Measurements from ENCODE around the gene HERPUD2.
A peak's percentile ranks its signal among the peaks of the same experiment; 100 is the strongest.
"Not testable (repeated sequence)": the region's sequence is repeated elsewhere in the genome, so short reads cannot be mapped to it uniquely, and the experiment has no call there.

HERPUD2 gene

DNA sequence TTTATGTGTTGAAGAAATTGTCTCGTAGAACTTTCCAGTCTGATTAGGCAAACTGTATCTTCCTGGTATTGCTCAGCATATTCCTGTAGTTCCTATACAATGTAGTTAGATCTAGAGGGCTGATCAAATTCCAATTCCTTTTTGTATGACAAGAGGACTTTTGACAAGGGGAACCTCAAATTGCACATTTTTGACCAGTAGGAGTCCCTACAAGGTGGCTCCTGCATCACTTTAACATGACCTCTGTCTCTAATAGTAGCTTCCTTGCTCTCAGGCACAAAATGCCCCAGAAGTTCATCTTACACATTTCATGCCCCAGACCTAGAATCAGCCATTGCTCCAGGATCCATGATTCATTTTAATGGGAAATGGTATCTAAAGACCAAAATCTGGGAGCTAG is 18.7 kb downstream of the HERPUD2 start:
- no peak for DNase-seq

DNA sequence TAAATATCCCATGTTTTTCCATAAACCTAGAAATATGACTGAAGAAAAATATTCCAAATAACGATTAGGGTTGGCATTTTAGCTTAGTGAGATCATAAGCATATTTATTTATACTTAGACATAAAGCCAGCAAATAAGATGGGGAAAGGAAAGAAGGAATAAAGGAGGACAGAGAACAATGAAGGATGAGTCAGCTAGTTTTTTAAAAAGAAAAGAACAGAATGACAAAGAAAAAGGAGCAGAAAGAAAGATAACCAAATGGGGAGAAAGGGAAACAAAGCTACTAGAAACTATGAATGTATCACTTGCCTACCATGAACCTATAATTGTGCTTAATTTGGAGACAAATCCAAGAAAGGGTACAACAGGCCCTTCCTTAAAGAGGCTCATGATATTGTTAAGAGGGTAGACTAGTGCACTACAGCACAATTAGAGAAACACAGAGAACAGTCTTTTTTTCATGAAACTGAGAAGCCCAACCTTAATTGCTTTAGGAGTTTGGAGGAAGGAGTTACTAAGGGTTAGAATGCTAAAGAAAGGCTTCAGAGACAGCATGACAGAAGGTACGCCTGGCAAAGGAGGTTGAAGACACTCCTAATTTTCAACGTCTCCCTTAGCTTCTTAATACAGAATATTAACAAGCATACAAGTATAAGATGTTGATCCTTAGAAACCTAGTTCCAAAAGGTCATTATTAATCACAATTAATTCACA is 23.9 kb downstream of the HERPUD2 start:
- DNase-seq = no peak

DNA sequence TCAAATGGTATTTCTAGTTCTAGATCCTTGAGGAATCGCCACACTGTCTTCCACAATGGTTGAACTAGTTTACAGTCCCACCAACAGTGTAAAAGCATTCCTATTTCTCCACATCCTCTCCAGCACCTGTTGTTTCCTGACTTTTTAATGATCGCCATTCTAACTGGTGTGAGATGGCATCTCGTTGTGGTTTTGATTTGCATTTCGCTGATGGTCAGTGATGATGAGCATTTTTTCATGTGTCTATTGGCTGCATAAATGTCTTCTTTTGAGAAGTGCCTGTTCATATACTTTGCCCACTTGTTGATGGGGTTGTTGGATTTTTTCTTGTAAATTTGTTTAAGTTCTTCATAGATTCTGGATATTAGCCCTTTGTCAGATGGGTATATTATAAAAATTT is 34.5 kb downstream of the HERPUD2 start:
- DNase-seq = not testable (repeated sequence)

DNA sequence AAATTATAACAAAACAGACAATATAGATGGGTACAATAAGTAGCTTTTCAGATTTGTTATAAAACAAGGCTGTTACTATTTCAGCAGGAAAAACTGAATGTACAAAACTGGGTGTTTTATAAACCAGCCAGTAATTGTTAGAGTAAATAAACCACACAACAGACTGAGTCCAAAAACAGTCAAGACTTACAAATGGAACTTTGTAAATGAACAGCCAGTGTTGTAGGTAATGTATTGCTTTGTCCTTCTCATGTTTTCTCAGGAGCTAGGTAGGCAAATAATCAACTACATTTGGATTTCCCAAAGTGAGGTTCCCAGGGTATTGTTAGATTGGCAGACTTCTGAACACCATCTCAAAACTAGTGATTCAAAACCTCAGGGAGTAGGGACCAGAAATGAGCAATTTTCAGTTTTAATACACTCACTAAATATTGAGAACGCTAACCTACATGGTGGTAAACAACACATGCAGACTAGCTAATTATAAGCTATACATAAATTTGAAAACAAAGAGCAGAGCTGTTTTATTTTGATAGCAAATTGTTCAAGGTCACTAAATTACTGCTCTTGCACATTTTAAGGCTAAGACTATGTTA is 36.2 kb downstream of the HERPUD2 start:
- no peak for DNase-seq

DNA sequence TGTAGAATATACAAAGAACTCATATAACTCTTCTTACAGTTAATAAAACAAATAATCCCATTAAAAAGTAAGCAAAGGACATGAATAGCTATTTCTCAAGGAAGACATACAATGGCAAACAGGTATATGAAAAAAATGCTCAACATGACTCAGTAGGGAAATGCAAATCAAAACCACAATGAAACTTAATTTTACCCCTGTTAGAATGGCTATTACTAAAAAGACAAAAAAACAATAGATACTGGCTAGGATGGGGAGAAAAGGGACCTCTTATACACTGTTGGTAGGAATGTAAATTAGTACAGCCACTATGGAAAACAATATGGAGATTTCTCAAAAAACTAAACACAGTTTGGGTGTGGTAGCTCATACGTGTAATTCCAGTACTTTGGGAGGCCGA is 37.8 kb downstream of the HERPUD2 start:
- DNase-seq = no peak

DNA sequence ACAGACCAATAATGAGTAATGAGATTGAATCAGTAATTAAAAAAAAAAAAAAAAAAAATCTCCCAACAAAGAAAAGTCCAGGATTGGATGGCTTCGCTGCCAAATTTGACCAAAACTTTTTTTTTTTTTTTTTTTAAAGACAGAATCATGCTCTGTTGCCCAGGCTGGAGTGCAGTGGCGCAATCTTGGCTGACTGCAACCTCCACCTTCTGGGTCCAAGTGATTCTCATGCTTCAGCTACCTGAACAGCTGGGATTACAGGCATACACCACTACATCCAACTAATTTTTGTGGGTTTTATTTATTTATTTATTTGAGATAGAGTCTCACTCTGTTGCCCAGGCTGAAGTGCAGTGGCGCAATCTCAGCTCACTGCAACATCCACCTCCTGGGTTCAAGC is 40.4 kb downstream of the HERPUD2 start:
- not testable (repeated sequence) for DNase-seq

DNA sequence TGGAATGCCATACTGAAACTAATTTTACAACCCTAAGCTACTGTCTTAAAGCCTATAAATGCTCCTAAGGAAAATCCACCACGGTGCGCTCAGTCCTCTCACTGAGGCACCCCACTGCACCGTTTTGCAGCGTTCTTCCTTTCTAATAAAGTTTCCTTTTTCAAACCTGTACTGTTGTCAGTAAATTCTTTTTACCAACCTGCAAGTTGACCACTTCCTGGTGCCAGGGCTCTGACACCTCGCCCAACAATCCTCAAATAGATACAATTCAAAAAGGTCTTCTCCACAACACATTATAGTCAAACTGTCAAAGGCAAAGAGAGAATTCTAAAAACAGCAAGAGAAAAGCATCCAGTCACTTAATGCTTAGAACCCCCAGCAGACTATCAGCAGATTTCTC is 42.8 kb downstream of the HERPUD2 start:
- no peak for DNase-seq

DNA sequence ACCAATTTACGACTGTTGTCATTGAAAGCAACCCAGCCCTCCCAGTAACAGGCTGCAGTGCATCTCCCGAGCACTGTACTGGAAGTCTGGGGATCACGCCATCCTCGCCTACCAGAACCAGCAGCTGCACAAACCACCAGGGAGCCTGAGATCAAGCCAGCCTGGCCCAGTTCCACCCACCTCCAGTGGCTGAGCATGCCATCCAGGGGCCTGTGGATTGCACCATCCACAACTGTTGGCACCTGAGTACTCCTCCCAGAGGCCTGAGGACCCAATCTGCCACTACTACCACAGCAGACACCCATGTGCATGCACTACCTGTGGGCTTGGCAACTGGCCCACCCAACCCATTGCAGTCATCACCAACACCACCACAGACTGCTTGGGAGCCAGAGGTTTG is 44.2 kb downstream of the HERPUD2 start:
- DNase-seq = no peak

DNA sequence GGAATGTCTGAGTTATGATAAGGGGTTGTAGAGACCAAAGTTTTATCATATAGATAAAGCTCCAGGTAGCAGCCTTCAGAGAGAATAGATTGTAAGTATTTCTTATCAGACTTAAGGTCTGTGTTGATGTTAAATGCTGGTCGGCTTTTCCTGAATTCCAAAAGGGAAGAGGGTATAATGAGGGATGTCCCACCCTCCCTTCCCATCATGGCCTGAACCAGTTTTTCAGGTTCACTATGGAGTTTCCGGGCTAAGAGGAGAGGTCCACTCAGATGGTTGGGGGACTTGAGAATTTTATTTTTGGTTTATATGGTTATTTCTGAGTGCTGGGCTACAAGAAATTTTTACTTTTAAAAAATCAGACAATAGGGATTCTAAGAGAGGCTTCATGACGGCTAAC is 45.2 kb downstream of the HERPUD2 start:
- DNase-seq = no peak

DNA sequence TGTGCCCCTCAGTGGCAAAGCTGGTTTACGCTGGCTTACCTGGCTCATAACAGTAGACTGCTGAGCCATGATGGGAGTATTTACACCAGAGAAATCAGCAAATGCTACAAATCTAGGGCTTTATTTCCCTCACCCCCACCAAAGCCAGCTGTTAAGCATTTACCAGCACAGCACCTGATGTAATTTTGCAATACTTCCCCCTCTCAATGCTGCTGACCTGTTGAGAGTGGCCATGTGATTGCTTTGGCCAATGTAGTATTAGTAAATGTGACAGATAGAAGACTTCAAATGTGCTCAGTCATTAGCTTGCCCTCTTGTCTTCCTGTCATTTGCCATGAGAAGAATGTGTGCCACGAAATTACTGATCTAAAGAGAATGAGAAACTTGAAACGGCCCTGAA is 46.6 kb downstream of the HERPUD2 start:
- DNase-seq = no peak

DNA sequence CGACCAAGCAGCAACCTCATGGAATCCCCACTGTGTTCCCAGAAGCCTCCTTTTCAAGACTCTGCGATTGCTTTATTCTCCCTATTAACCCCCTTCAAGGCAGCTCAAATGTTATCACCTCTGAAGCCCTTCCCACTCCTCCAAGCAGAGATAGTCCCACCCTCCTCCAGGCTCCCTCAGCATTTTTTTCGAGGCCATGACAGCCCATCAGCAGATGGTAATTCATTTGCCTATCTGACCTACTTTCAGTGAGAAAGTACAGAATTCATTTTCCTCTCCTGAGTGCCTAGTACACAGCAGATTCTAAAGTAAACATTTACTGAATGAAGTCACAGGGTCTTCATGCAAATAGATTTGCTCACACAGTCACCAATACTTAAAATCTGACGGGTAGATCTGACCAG is 47.8 kb downstream of the HERPUD2 start:
- no peak for DNase-seq

DNA sequence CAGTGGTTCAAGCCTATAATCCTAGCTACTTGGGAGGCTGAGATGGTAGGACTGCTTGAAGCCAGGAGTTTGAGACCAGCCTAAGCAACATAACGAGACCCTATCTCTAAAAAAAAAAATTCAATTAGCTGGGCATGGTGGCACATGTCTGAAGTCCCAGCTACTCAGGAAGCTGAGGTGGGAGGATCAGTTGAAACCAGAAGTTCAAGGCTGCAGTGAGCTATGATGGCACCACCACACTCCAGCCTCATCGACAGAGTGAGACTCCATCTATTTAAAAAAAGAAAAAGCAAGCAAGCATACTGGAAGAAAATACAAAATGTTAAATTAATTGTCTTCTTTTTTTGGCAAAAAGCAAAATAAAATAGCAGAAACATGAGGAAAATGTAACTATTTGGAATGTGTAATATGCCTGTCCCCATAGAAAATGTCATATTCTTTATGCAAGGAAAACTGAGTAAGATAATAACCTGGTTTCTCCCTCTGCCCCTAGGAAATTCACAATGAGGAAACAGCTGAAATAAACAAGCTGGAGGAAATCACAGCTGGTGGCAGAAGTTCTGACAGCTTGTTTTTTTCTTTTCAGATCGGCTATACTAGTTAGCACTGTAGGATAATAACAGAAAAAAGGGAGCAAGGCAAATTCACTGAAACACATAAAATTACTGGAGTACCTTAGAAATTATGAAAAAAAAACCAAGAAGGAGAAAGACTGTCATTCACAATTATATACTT is 48.5 kb downstream of the HERPUD2 start:
- DNase-seq = no peak

DNA sequence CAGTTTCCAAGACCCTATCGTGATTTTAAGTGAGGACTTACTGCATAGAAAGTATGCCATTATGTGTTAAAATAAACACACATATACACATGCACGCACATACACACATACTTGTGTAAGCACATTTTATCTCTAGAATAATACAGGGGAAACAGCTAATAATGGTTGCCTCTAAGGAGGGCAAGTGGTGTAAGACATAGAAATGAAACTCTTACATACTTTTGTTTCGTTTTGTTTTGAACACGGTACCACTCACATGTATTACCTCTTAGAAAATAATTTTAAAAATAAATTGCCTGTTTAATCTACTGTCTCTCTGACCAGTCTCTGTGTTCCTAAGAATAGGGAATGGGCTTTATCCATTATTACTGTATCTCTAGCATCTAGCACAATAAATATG is 49.2 kb downstream of the HERPUD2 start:
- no peak for DNase-seq

DNA sequence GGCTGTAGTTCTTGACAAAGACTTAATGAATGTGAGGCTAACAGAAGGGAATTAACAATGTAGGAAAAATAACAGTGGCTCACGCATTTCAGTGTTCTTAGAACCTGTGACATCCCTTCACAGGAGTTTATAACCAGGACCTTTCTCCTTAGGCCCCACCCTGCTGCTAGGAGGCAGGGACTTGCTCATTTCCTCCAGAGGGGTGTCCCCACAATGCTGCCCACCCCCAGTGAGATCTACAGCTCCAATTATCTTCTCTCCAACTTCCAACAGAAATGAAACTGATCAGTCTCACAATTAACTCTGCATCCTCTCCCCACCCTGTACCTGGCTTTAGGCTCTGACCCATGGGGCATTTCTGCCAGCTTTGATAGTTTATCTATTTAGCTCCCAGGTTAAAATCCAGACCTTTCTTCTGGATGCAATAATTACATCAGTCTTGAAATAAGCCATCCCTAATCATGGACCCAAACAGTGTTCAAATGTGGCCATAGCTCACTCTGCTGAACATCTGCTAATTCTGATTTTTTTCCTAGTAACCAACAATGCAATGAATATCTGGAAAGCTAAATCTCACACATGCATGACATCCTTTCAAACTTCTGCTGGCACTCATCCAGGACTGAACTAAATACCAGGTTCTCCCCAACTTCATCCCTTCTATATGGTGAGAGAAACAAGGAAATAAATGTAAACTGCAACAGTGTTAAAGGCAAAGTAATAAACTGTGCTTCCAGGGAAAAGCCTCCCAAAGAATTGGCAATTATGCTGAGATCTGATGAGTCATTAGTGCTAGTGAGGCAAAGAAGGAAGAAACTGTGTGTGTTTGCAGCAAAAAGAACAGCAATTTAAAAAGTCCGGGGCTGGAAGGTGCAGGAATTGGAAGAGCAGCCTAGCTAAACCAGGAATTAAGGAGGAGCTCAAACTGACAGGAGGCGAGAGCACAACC is 64.6 kb downstream of the HERPUD2 start:
- DNase-seq = no peak

DNA sequence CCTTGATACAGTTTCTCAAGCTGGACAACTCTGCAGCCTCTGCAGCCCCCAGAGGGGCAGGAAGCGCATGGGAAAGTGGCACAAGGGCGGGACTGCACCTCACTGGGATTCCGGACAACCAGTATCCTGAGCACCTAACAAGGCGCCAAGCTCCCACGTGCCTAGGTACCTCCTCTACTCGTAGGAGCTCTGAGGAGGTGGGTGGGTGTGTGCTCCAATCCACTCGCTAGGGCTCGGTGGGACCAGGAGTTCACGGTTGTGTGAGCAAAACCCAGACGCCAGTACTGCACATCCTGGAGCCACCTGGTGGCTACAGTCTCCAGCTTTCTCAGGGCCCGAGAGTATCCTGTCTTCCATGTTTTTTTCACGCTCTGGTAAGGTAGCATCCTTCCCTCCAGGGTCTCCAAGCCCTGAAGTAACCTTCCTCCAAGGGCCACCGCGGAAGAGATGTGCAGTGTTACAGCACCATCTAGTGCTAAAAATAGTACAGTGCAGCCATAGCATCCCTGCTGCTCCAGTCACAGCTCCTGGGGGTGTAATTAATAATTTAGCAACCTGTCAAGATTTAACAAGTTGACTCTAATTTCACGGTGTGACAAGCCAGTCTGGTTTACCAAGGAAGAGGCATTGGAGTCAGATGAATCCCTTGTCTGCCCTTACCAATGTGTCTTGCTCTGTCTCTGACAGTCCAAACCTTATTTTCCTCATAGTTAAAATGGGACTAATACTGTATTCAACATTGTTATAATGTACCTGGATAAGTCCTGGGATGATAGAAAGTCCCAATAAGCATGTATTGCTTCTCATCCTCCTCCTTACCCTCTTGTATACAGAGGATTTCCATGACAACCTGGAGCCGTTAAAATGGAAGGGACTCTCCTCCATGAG is 70.4 kb downstream of the HERPUD2 start:
- peak; percentile 32 for DNase-seq

DNA sequence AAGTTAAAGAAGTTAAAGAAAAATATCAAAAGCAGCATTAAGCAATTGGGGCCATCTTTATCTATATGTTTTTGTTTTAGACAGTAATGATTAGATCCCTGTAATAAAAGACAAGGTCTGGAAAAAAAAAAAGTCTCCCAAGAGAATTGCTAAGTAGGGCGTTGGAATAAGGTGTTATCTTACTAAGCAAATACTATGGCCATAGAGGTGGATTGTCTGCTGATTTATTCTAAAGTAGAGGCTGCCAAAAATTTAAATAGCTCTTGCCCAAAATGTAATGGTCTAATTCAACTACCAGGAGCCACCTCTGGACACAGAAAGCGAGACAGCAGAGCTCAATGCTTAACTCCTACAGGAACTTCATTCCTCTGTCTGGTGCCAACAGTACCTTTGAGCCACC is 71.6 kb downstream of the HERPUD2 start:
- no peak for DNase-seq

DNA sequence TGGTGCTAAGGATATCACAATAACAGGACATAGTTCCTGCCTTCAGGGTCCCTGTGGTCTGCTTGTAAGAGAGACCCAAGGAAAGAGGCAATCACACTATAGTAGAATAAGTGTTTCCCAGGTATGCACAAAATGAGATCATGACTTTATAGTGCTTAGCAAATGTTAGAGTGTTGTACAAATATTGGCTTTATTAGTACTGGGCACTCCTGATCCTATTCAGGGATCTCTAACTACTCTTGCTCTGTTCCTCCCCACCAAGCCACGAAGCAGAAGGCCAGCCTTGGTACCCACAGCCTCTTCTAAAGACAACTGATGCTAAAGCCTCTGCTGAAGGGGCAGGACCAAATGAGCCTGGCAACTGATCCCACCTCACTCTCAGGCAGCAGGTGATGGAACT is 75.1 kb downstream of the HERPUD2 start:
- no peak for DNase-seq

DNA sequence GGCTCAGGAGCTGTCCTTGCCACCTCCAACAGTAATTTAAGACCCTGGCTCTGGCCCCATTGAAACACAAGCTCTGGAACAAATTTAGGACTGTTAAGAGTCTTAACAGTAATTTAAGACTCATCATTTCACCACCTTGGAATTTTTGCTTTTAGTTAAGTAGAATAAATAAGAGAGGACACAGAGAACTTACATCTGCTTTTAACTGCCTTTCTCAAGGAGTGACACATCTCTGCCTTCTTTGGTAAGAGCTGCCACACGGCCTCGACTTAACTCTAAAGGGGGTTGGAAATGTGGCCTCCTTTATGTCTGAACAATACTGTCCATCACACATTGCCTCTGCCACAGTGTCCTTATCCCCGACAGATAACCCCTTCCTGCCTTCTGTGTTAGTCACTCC is 77.9 kb downstream of the HERPUD2 start:
- no peak for DNase-seq

DNA sequence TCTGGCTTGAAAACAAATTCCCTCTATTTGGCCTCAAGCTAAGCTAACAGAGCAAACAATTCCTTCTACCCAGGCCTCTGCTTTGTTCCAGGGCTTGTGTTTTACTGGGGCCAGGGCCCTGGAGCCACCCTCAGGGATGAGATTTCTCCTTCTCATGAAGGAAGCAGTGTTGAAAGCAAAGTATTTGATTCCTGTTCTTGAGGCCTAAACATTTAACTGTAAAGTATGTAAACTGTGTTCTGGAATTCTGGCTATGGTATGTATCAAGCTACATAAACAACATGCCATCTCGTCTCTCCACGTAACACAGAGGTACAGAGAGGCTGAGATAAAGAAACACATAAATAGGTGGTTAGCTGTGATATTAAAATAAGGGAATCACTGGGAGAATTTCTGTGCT is 81.8 kb downstream of the HERPUD2 start:
- no peak for DNase-seq

DNA sequence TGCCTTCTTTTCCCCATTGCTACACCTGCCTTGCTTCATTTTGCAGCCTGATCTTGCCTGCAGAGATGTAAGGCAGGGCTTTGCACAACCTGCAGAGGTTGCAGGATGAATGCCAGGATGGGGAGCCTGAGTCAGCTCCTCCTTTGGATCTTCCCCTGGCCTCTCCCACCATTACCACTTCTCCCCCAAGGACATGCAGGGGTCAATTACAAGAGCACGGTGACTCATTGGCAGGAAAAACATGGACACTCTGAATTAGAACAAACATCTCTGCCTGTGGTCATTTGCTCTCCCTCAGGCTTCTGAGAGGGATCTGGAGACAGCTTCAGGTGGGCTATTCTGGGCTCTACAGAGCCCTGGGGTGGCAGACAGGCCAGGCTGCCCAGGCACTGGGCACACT is 89.2 kb downstream of the HERPUD2 start:
- no peak for DNase-seq

DNA sequence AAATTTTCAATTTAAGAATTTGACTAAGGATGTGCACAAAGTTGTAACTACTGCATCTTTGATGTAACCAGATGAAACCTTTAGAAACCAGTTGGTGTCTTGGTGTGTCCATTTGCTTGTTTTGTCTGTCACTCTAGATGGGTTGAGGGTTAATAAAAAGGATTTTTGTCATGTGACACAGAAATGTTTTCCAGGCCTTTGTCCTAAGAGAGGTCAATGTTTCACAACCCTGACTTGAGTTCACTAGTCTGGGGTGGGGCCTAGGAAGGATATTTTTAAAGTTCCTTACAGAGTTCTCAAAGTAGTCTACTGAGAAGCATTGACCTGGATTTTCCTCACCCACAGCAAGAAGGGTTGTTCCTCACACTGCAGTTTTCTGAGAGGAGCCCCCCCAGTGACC is 90.3 kb downstream of the HERPUD2 start:
- DNase-seq = no peak

DNA sequence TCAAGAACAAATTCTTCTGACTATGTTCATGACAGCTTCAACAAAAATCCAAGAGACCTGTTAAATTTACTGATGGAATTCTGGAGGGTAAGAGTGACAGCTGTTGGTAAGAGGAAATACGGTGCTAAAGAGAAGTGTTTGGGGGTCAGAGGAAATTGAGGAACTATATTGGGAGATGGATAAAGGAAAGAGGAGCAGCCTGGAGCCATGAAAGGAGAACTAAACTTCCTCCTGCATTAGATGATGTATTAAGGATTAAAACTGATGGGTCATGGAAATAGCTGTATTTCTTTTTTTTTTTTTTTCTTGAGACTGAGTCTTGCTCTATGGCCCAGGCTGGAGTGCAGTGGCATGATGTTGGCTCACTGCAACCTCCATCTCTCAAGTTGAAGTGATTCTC is 95.3 kb downstream of the HERPUD2 start:
- no peak for DNase-seq

Data from activated CD4-positive, alpha-beta T cell treated with anti-CD3 and anti-CD28 coated beads, Interleukin-2, amount 50 U/mL, for 1 hour (primary cell).